Measurements from ENCODE around the gene SPOCK1. TPM values are rescaled to one million over a fixed set of nuclear protein-coding genes. Genes with fewer than 3 reads are reported as not detected.

SPOCK1 gene
- total and polyA plus RNA-seq, 2 of the 13 experiments (the other 11 are each of a cell fraction or from before 2014, with no cell fraction given) = 0.18 to 0.29 TPM

GRCh38 chr5:137412136-137412535 lies 87.0 kb downstream of the SPOCK1 start (continued):
- TF ChIP-seq THAP7 (CRISPR knock-in tag; IDR thresholded peaks at IDR 0.05) (no peak), ATF5 (CRISPR knock-in tag; IDR thresholded peaks at IDR 0.05; ENCODE audit: low read depth) (no peak), ZNF232 (CRISPR knock-in tag; IDR thresholded peaks at IDR 0.05; ENCODE audit: borderline replicate concordance) (no peak), ZMYM3 (CRISPR knock-in tag; IDR thresholded peaks at IDR 0.05) (no peak), HOMEZ (CRISPR knock-in tag; IDR thresholded peaks at IDR 0.05; ENCODE audit: low read depth) (no peak)

GRCh38 chr5:137410234-137411010 lies 88.7 kb downstream of the SPOCK1 start:
- TF ChIP-seq REL (CRISPR knock-in tag; conservative IDR thresholded peaks at IDR 0.05) (no peak), ZFAT (CRISPR knock-in tag; conservative IDR thresholded peaks at IDR 0.05) (no peak), DBP (CRISPR knock-in tag; IDR thresholded peaks at IDR 0.05; ENCODE audit: not compliant biosample characterization) (no peak), ZNF12 (CRISPR knock-in tag; IDR thresholded peaks at IDR 0.05) (no peak), ONECUT2 (CRISPR knock-in tag; IDR thresholded peaks at IDR 0.05) (no peak), SMAD3 (CRISPR knock-in tag; IDR thresholded peaks at IDR 0.05) (no peak), ZNF639 (CRISPR knock-in tag; conservative IDR thresholded peaks at IDR 0.05) (no peak)
- FAIRE-seq = no peak
- CTCF ChIA-PET (ENCODE audit: low intra/inter-chr PET ratio, low total read pairs) = no interaction called here
- Histone ChIP-seq H3K9ac (ENCODE audit: insufficient read depth, low read depth, low read length) (no peak overlapping the region), H3K4me2 (ENCODE audit: low read depth, low read length) (no peak overlapping the region), H3K27me3 (ENCODE audit: control insufficient read depth in 1 of 2, insufficient read depth in 2 of 2, low read length in 2 of 2) (peaks cover 0 to under 1% of the 10 kb centered on the region in 2 experiments; a peak in 1 of 5 replicates), H4K20me1 (ENCODE audit: insufficient read depth, low read length) (no peaks in the 10 kb centered on the region), H3K27ac (ENCODE audit: extremely low read length, insufficient read depth, low read length) (no peak overlapping the region), H3K9me3 (ENCODE audit: low read length) (no peaks in the 10 kb centered on the region), H2AFZ (ENCODE audit: low read length) (no peak overlapping the region), H3K36me3 (replicated peaks in 1 of 2; ENCODE audit: control insufficient read depth in 1 of 2, insufficient read depth in 2 of 2, low read length in 2 of 2) (no peaks in the 10 kb centered on the region), H3K4me1 (ENCODE audit: insufficient read depth, low read length) (no peaks in the 10 kb centered on the region), H3K79me2 (ENCODE audit: insufficient read depth, low read length) (no peaks in the 10 kb centered on the region), H3K4me3 (replicated peaks in 1 of 3; ENCODE audit: insufficient read depth in 1 of 3, low read depth in 2 of 3, low read length in 3 of 3) (no peak overlapping the region)
- POLR2A ChIA-PET = no interaction called here
- no TSS peak for BruUV-seq (replicated peaks)
- intact Hi-C loops (cut with micrococcal nuclease; ENCODE audit: unreplicated experiment) = no loop called here
- 2% methylated on average over 4 of the region's 4 CpGs for WGBS (ENCODE audit: low lambda C conversion rate)
- ATAC-seq = no peak
- in situ Hi-C loops (cut with HindIII; ENCODE audit: extremely low pct_ligation_motif_present, low pct_unique_long_range_greater_than_20kb) = no loop called here
- DNase-seq (ENCODE audit: low spot score) = no peak
